GM19043 (cell line): Measurements from ENCODE around the gene INSYN1.
A peak's percentile ranks its signal among the peaks of the same experiment; 100 is the strongest.
"Not testable (repeated sequence)": the region's sequence is repeated elsewhere in the genome, so short reads cannot be mapped to it uniquely, and the experiment has no call there.

Experiments
- ATAC-seq: cut with Tn5 transposase; IDR thresholded peaks from one replicate; pipeline ENCODE4 v1.9.1; 2021; ENCODE audit warnings: low read depth; ENCODE audit not compliant: unreplicated experiment

INSYN1 gene

GRCh38 chr15:73717206-73717605 lies 35.9 kb downstream of the INSYN1 start:
- no peak for ATAC-seq

- ATAC-seq = no peak
These were observed 36.7 kb downstream of the INSYN1 start for GRCh38 chr15:73716417-73716816.

GRCh38 chr15:73715417-73715816 lies 37.7 kb downstream of the INSYN1 start:
- no peak for ATAC-seq

- ATAC-seq = no peak
These were observed 38.4 kb downstream of the INSYN1 start for GRCh38 chr15:73714695-73715301.

- ATAC-seq = no peak
These were observed 41.0 kb downstream of the INSYN1 start for GRCh38 chr15:73712107-73712506.

- ATAC-seq = no peak
These were observed 41.6 kb downstream of the INSYN1 start for GRCh38 chr15:73711526-73711925.

GRCh38 chr15:73710321-73710720 lies 42.8 kb downstream of the INSYN1 start:
- ATAC-seq = no peak

- no peak for ATAC-seq
These were observed 43.5 kb downstream of the INSYN1 start for GRCh38 chr15:73709686-73710085.

GRCh38 chr15:73709241-73709640 lies 43.9 kb downstream of the INSYN1 start:
- ATAC-seq = no peak

- no peak for ATAC-seq
These were observed 44.5 kb downstream of the INSYN1 start for GRCh38 chr15:73708691-73709090.

GRCh38 chr15:73704869-73705645 lies 48.1 kb downstream of the INSYN1 start:
- ATAC-seq = peak; percentile 45

GRCh38 chr15:73704142-73704868 lies 48.8 kb downstream of the INSYN1 start:
- not testable (repeated sequence) for ATAC-seq

- not testable (repeated sequence) for ATAC-seq
These were observed 49.5 kb downstream of the INSYN1 start for GRCh38 chr15:73703601-73704000.

GRCh38 chr15:73702311-73703239 lies 50.6 kb downstream of the INSYN1 start:
- ATAC-seq = not testable (repeated sequence)

GRCh38 chr15:73700041-73700842 lies 52.9 kb downstream of the INSYN1 start:
- ATAC-seq = no peak

GRCh38 chr15:73699249-73700040 lies 53.7 kb downstream of the INSYN1 start:
- ATAC-seq = no peak

GRCh38 chr15:73697033-73697467 lies 56.1 kb downstream of the INSYN1 start:
- peak; percentile 86 for ATAC-seq

GRCh38 chr15:73696641-73697001 lies 56.5 kb downstream of the INSYN1 start:
- no peak for ATAC-seq
